ENCODE measurements around the gene RBM47.
"Not testable (repeated sequence)": the region's sequence is repeated elsewhere in the genome, so short reads cannot be mapped to it uniquely, and the experiment has no call there.

RBM47 gene

DNA sequence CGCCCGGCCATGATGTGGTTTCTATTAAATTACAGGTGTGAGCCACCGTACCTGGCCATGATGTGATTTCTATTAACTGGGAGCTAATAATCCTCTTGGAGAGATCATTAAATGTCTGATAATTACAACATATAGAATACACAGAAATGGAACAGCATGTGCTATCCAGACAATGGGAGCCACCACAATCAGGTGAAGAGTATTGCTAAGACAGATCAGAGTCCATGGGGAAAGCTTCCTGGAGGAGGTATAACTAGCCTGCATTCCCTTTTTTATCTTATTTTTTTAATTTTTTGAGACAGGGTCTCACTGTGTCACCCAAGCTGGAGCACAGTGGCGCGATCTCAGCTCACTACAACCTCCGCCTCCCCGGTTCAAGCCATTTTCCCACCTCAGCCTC lies 147.7 kb downstream of the RBM47 start:
- no peak for DNase-seq

DNA sequence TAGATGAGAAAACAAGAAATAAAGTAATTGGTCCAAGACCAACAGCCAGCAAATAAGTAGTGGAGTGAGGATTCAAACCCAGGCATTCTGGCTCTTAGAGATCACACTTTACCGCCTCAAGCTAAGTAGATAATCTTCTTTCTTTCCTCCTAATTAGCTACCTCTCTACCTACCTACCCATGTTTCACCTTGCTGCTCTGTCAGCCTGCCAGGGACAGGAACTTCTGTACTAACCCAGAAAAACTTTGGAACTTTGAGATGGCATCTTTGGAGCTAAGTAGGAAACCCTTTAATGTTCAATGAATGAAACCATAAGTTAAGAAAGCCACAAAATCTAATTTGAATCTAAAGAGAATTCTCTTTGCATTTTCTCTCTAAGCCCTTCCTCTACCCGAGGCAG lies 149.4 kb downstream of the RBM47 start:
- DNase-seq = no peak

DNA sequence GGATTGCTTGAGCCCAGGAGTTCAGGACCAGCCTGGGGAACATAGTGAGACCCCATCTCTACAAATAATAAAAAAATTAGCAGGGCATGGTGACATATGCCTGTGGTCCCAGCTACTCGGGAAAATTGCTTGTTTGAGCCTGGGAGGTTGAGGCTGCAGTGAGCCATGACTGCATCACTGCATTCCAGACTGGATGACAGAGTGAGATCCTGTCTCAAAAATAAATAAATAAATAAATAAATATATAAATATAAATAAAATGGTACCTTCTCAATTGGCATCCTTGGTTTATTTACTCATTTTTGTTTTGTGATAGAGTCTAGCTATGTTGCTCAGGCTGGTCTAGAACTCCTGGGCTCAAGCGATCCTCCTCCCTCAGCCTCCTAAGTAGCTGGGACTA lies 150.3 kb downstream of the RBM47 start:
- DNase-seq = no peak

DNA sequence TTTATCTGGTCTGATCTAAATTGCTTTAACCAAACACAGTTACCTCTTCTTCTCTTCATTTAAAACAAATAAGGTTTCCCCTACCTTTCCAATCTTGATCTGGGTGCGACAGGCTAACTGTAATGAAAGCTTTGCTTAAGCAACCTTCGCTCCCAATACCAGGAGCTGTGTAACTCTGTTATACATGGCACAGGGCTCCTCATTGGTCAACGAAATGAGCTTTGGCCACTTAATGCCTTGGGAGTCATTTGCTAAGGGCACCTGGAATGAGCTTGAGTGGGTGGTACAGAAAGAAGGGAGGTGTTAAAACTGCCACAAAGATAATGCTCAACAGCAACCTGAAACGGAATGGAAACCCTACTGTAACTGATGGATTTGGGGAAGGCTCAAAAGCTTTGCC lies 154.1 kb downstream of the RBM47 start:
- no peak for DNase-seq

DNA sequence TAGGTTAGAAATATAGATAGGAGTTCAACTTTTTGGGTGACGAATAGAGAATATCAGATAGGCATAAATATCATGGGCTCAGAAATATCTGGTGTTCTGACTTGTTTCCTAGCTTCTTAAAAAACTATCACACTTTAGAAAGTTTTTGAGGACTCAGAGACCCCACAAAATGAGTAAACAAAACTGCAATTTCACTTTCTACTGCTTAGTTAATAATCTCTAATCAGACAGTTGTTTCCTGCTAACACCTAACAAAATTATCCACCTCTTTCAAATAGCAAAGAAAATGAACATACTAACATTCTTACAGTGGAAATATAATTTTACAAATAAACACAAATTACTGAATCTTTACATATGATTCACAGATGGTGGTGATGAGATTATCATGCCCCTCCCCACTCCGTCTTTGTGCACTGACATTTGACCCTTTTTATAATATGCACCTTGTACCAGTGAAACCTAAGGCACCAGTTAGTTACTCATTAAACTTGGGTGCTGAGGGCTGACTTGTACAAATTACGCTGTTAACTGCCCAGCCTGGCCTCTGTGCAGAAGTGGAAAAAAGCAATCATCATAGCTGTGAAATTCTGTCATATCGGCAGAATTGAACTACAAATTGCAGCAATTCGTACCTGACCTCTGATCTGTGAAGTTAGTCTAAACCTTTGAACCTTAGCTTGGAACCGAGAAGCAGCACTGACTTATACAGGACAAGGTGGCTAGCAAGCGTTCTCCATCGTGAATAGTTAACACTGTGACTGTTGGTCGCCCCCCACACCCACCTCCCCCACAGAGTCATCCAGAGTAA lies 155.9 kb downstream of the RBM47 start:
- DNase-seq = no peak

DNA sequence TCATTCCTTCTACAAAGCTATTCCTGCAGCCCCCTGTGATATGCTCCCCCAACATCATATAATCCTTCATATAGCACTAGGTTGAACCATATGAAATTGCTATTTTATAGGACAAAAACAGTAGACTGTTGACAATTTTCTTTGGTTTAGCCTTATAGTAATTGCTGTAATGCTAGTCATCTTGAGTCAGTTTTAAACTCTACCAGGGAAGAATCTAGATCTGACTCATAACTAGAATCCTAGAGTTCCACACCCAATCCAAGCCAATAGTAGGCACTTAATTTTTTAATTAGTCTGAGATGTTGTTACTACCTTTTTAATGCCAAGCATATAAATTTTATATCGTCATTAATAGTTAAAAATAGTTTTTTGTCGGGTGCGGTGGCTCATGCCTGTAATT lies 157.7 kb downstream of the RBM47 start:
- no peak for DNase-seq

DNA sequence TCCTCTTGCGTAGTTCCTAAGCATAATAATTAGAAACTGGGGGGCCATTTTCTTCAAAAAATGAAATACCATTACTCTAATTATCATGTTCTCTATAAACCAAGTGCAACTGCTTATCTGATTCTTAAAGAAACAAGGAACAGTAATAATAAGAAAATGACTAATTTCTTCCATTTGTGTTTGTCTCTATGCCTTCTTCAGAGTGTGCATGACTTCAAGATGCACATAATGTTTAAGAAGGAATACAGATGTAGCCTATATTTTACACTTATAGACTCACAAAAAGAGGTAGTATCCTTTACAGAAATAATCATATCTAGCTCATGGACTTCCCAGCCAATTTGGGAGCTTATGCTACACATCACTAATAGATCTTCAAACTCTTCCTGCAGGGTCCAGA lies 162.9 kb downstream of the RBM47 start:
- no peak for DNase-seq

DNA sequence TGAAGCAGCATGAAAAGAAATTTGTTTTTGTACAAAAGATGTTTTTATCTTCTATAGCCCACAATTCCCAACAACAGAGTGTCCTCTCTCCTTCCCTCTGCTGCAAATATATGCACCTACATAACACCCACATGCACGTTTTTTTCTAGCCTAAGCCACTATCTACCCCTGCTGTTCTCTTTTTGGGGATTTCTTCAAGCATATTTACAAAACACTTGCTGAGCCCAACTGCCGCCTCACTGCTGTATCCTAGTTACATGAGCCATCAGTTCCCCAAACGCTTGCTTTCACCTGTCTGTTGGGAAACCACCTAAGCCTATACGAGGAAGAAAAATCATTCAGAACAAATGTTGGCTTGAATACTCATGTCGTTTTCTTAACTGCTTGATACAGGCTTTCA lies 167.3 kb downstream of the RBM47 start:
- DNase-seq = no peak

DNA sequence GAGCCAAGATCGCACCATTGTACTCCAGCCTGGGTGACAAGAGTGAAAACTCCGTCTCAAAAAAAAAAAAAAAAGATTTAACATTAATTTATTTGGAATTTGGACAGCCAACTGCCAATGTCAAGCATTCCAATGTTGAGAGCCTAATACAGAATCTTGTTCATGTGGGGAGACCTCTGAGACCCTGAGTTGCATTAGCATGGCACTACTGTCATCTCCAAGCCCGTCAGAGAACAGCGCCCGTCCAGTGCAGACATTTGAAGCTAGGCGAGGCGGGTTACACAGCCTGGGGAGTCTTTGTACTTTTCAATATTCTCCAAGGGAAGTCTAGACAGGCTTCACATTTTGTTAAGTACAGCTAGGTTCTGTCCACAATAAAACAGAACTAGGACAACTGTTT lies 167.8 kb downstream of the RBM47 start:
- no peak for DNase-seq

DNA sequence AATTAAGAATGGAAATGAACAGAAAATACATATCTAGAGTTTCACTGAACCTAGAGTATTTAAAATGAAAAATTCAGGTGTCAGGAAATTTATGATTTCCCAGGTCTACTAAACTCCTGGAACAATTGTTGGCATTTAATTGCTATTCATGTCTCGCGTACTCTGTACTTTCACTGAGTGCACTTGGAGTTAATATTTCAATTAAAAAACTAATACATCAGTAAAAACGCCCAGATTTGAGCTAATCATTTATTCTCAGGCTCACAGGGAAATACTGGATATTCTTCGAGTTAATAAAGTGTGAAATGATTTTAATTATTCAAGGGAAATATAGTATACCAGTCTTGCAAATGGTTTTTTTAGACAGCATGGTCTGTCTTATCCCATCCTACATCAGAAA lies 168.6 kb downstream of the RBM47 start:
- DNase-seq = no peak

DNA sequence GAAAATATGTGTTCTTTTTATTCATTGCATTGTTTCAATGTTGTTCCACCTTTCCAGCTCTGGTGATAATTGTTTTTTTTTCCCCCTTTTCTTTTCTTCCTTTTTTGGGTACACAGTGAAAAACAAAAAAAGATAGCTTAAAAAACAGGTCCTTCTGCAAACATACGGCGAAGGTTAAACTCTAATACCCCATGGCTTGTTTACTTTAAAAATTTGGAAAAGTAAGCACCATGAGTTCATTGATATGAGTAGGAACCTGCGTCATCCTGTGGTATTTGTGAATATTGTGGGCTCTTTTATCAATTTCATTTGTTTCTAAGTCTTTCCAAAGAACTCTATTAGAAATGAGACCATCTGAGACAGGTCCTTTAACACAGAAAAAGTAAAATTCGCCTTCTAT lies 171.0 kb downstream of the RBM47 start:
- DNase-seq = no peak

DNA sequence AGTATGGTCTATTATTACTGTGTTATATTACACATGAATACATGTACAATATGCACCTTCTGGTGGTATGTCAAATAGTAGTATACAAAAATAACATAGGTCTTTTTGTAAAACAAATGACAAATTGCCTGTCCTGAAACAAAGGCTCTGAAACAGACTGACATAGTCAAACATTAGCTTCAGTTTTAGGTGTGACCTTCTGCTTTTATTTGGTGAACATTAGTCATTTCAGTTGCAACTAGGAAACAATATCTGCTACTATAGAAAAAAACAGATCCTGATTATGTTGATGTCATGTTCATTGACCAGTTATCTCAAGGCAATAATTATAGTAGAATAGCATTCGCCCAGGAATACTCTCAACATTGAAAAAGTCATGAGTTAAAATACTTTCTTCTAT lies 171.6 kb downstream of the RBM47 start:
- no peak for DNase-seq

DNA sequence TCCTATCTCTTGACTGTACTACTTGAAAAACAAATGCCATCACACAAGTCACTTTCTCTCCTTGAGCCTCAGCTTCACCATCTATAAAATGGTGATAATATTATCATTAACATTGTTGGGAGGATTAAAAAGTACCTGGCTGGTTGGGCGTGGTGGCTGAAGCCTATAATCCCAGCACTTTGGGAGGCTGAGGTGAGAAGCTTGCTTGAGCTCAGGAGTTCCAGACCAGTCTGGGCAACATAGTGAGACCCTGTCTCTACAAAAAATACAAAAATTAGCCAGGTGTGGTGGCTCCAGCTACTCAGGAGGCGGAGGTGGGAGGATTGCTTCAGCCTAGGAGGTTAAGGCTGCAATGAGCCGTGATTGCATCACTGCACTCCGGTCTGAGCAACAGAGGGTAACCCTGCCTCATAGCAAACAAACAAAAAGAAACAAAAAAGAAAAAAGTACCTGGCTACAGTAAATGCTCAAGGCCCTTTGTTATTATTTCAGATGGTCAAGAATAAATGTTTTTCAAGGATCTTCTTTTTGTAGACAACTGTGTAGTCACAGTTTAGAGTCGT lies 174.2 kb downstream of the RBM47 start:
- DNase-seq = no peak

DNA sequence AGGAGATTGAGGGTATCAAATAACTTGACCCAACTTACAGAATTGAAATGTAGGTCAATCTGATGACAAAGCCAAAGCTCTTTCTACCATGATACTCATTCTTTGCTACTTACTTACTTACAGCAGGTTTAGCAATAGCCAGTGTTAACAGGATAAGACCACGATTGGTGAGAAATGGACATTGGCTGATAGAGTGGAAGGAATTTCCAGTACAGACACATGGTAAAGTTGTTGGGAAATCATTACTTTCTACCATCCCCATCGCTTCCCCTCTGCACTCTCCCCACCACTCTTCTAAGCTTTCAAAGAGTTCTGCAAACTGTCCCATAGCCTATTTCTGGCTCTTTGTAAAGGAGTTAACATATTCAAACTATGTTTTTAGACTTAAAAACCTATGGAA lies 174.8 kb downstream of the RBM47 start:
- no peak for DNase-seq

DNA sequence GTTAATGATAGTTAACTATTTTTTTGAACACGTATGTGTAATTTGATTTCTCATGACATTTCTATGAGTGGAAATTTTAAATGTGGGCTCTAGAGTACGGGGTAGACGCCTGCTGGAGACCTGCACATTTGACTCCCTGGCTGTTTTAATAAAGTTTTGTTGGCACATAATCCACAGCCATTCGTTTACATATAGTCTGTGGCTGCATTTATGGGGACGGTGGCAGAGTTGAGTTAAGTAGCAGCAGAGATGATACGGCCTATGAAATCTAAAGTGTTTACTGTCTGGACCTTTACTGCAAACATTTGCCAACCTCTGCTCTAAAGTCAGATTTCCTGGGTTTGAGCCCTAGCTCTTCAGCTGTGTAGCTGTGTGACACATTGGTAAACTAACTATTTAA lies 175.8 kb downstream of the RBM47 start:
- DNase-seq = no peak

DNA sequence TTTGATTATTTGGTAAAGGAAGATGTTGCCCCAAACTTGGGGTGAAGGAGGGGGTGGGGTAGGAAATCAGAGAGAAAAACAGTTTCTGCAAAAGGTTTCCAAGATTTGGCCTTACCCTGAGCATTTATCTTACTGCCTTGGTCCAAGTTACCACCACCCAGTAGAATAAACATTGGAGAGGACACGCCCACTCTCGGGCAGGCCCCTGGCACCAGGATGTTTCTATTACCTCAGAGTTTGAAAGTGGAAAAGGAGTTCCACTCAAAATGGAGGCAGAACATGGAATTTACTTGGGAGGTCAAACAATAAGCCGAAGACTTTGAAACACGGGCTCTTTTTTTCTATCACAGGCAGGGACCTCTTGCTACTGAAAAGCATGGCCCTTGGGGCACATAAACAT lies 180.8 kb downstream of the RBM47 start:
- DNase-seq = no peak

DNA sequence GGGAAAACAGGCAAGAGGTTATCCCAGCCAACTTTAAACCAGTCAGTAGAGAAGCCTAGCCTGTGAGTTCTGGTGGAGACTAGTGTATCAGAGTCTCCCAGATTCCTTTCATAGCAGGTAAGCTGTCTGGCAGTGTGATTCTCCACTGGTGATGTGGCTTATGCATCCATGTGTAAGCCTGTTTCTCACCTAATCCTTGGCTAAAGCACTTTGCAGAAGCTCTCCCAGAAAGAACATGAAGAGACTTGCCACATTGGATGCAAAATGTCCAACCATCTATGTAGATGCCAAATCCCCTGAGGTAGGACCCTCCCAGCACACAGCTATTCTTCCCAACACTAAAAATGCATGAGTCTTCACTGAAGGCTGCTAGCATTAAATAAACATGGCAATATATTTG lies 182.8 kb downstream of the RBM47 start:
- DNase-seq = no peak

DNA sequence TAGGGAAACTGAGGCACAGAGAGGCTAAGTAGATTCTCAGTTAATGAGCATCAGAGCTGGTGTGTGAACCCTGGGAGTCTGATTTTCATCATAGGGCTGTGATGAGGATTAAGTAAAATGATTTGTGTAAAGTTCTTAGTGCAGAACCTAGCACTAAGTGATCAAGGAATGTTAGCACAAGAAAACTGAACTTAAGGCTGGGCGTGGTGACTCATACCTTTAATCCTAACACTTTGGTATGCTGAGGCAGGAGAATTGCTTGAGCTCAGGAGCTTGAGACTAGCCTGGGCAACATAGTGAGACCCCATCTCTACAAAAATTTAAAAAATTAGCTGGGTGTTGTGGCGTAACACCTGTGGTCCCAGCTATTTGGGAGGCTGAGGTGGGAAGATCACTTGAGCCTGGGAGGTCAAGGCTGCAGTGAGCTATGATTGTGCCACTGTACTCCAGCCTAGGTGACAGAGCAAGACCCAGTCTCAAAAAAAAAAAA lies 183.4 kb downstream of the RBM47 start:
- not testable (repeated sequence) for DNase-seq

DNA sequence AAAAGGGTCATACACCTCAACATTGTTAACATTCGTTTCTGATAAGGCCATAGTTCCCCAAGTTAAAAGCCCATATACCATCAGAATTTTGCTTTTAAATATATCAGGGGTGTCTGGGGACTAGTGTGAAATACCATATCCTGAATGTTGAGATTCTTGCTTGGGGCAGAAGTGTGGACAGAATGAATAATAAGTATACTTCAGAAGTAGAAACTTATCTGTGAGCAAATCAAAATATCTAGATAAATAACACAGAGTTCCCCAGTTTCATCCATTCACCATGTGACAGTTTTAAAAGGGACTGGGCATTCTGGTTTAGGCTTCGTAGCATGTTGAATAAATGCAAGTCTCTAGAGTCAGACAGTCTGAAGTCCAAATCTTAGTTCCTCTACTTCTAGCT lies 184.0 kb downstream of the RBM47 start:
- no peak for DNase-seq

DNA sequence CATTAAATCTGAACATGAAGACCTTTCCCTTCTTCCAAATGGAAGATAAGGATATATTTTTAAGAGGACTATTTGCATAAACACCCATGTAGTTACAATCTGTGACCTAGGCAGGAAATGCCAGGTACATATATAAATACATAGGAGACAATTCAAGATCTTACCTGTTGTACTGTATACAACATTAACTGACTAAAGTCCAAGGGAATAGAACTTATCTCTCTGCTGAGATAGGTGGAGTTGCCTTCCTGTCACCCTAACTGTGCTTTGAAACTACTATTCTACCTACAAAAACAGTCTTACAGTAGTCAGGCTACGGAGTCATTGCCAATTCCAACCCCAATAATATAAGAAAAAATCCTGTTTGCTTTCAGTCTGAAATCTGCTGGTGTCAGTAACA lies 188.2 kb downstream of the RBM47 start:
- no peak for DNase-seq

DNA sequence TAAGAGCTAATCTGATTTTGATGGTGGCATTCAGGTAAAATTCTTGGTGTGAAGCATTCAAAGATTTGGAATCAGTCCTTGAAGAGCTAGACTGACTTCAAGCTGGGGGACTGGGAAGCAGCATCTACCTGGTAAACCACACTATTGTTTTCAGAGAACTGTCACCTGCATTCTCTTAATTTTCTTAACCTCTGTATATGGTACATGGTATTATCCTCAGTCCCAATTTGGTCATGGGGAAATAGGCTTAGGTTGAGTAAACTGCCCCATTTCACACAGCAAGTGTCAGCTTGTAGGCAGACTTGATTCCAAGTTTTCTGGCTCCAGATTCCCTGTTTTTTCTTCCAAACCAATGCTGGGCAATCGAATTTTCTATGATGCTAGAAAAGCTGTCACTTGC lies 190.1 kb downstream of the RBM47 start:
- DNase-seq = no peak

DNA sequence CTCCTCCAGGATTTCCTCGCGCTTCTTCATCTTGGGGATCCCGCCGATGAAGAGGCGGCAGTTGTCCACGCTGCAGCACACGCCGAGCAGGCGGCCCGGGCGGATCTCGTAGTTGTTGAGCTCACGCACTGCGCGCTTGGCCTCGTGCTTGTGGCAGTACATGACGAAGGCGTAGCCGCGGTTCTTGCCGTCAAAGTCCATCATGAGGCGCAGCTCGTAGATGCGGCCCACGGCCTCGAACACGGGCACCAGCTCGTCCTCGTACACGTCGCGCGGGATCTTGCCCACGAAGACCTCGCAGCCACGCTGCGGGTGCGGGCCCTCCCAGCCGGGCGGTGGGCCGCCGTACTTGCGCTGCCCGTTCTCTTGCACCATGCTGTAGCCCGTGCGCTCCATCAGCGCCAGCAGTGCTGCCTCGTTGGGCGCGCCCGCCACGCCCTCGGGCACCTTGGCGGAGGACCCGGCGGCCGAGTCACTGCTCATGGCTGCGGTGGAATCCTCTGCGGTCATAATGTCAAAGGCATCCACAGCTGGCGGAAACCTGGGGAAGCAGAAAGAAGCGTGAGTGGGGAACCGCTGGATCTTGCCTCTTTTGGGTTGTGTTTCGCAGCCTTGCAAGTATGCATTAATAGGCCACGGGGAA lies 191.2 kb downstream of the RBM47 start:
- DNase-seq = no peak

DNA sequence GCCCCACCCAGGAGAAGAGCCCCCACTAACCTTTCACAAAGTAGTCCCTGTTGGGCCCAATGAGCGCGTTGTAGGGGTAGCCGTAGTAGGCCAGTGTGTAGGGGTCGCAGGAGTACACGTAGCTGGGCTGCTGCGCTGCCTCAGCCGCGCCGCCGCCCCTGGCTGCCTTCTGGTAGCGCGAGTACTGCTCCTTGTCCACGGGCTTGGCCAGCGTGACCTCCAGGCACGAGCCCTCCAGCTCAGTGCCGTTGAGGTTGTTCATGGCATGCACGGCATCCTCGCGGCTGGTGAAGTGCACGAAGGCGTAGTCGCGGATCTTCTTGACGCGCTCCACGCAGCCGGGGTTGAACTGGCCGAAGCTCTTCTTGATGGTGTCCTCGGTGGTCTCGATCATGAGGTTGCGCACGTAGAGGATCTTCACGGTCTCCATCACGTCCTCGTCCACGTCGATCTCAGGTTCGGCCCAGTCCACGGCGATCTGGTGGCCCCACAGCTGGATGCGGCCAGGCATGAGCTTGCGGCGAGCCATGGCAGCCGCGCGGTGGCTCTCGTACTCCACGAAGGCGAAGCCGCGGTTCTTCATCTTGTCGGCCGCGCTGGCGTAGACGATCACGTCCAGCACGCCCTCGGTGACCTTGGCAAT lies 191.8 kb downstream of the RBM47 start:
- no peak for DNase-seq

DNA sequence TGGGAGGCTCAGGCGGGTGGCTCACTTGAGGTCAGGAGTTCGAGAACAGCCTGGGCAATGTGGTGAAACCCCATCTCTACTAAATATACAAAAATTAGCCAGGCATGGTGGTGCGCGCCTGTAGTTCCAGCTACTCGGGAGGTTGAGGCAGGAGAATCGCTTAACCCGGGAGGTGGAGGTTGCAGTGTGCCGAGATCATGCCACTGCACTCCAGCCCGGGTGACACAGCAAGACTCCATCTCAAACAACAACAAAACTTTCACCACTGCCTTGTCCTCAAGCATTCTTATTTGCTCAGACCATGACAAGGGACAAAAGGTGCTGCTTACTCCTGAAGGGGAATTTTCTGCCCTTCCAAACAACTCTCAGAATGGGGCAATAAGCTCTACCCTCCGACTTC lies 194.4 kb downstream of the RBM47 start:
- not testable (repeated sequence) for DNase-seq
